Immature natural killer cell (primary cell): ENCODE measurements around the gene RMC1. TPM values are rescaled to one million over a fixed set of nuclear protein-coding genes. Genes with fewer than 3 reads are reported as not detected.

Experiments
- DNase-seq, 3 donors: peaks; one replicate each; pipeline ENCODE4 v3.0.0; 2022; ENCODE audit warnings: mixed read lengths in 1 of 3
- H3K27ac Mint-ChIP-seq, 6 donors: one replicate each; pipeline ENCODE4 v1.8.0; 2020; ENCODE audit warnings: mixed read lengths in 6 of 6, mild to moderate bottlenecking in 5 of 6, inconsistent platforms in 4 of 6, moderate library complexity in 3 of 6
- H3K27me3 Mint-ChIP-seq, 3 donors: one replicate each; pipeline ENCODE4 v1.8.0; 2020 to 2021; ENCODE audit warnings: low read depth in 3 of 3, mild to moderate bottlenecking in 3 of 3, mixed read lengths in 3 of 3, moderate library complexity in 3 of 3, inconsistent platforms in 1 of 3
- H3K36me3 Mint-ChIP-seq, 3 donors: one replicate each; pipeline ENCODE4 v1.8.0; 2020; ENCODE audit warnings: mixed read lengths in 3 of 3, inconsistent platforms in 2 of 3, mild to moderate bottlenecking in 2 of 3
- H3K4me1 Mint-ChIP-seq, 2 donors: one replicate each; pipeline ENCODE4 v1.8.0; 2020; ENCODE audit warnings: inconsistent platforms in 2 of 2, mild to moderate bottlenecking in 2 of 2, mixed read lengths in 2 of 2, moderate library complexity in 1 of 2
- H3K4me3 Mint-ChIP-seq, 5 donors: one replicate each; pipeline ENCODE4 v1.8.0; 2020; ENCODE audit warnings: mild to moderate bottlenecking in 5 of 5, mixed read lengths in 5 of 5, inconsistent platforms in 3 of 5, moderate library complexity in 3 of 5
- H3K9me3 Mint-ChIP-seq, 6 donors: one replicate each; pipeline ENCODE4 v1.8.0; 2020; ENCODE audit warnings: mild to moderate bottlenecking in 6 of 6, mixed read lengths in 6 of 6, inconsistent platforms in 4 of 6, moderate library complexity in 3 of 6
- polyA plus RNA-seq, 3 donors: library from polyadenylated mRNA; unstranded; fragments of 300-500 nt; fragmentation: Illumina TruSeq; gene quantifications; one replicate each; pipeline ENCODE4 v1.2.3, GENCODE V29; 2021

RMC1 gene
- polyA plus RNA-seq, 3 donors from 2014 or later: 33.4 to 67.1 (median 39.0) TPM

DNA sequence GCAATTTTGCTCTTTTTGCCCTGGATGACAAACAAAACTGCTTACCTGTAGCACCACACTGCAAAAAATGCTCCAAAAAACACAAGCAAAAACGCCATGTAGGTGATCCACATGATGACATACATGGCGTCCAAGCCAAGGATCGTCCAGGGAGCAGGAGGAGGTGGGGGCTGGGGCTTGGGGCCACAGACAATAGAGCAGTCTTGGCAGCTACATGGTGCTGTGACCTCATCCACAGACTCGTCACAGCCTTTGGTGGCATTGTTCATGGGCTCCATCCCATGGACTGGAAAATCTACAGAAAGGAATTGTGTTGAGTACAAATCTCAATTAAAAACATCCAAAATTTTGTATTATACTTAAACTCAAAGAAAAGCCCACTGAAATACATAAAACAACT is 56.9 kb downstream of the RMC1 start:
- DNase-seq: no peak
- Mint-ChIP-seq H3K9me3 (no peaks in the 10 kb centered on the region), H3K4me3 (no peak overlapping the region), H3K4me1 (peaks cover 29 to 42% of the 10 kb centered on the region in 2 donors), H3K36me3 (peaks cover 34 to 62% (median 39%) of the 10 kb centered on the region in 3 donors), H3K27me3 (peaks cover 2% of the 10 kb centered on the region in 3 donors), H3K27ac (peak overlapping the region in 1 of 6 donors; percentile 51)

DNA sequence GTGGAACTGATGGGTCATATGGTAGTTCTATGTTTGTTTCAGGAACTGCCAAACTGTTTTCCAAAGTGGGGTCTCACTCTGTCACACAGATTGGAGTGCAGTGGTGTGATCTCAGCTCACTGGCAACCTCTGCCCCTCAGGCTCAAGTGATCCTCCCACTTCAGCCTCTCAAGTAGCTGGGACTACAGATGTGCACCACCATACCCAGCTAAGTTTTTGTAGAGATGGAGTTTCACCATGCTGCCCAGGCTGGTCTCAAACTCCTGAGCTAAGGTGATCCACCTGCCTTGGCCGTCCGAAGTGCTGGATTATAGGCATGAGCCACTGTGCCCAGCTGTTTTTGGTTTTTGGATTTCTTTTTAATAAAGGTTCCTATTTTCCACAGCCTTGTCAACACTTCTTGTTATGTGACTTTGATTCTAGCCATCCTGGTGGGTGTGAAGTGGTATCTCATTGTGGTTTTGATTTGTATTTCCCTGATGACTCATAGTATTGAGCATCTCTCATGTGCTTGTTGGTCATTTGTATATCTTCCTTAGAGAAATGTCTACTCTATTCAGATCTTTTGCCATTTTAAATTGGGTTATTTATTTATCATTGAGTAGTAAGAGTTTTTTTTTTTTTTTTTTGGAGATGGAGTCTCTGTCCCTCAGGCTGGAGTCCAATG is 60.2 kb downstream of the RMC1 start:
- Mint-ChIP-seq H3K27ac (peak overlapping the region; percentile 58 to 80 (median 74)), H3K4me3 (peak overlapping the region; percentile 1 to 49 (median 42)), H3K9me3 (no peaks in the 10 kb centered on the region), H3K4me1 (peaks cover 35 to 53% of the 10 kb centered on the region in 2 donors), H3K27me3 (peaks cover 2 to 4% (median 2%) of the 10 kb centered on the region in 3 donors), H3K36me3 (peaks cover 38 to 58% (median 39%) of the 10 kb centered on the region in 3 donors)
- peak; percentile 62 to 74 (median 68) for DNase-seq

DNA sequence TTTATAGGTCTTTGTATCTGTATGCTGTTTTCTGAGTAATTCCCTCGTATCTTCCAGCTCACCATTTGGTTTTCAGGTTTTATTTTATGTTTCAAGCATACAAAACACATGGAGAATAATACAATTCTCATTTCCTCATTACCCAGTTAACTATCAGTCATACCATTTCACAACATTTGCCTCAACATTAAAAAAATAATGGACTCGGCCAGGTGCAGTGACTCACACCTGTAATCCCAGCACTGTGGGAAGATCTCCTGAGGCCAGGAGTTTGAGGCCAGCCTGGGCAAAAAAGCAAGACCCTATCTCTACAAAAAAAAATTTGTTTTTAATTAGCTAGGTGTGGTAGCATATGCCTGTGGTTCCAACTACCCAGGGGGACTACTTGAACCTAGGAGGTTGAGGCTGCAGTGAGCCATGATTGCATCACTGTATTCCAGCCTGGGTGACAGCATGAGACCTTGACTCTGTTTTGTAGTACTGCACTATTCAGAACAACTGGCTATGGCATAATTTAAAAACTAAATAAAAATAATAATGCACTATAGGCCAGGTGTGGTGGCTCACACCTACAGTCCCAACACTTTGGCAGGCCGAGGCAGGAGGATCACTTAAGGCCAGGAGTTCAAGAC is 62.7 kb downstream of the RMC1 start:
- H3K9me3 Mint-ChIP-seq: no peaks in the 10 kb centered on the region
- no peak overlapping the region for H3K4me3 Mint-ChIP-seq
- DNase-seq: no peak
- peaks cover 2 to 10% (median 7%) of the 10 kb centered on the region in 3 donors for H3K27me3 Mint-ChIP-seq
- peaks cover 59 to 78% of the 10 kb centered on the region in 2 donors for H3K4me1 Mint-ChIP-seq
- H3K27ac Mint-ChIP-seq: peak overlapping the region; percentile 52 to 82 (median 78)
- peaks cover 38 to 54% (median 39%) of the 10 kb centered on the region in 3 donors for H3K36me3 Mint-ChIP-seq

DNA sequence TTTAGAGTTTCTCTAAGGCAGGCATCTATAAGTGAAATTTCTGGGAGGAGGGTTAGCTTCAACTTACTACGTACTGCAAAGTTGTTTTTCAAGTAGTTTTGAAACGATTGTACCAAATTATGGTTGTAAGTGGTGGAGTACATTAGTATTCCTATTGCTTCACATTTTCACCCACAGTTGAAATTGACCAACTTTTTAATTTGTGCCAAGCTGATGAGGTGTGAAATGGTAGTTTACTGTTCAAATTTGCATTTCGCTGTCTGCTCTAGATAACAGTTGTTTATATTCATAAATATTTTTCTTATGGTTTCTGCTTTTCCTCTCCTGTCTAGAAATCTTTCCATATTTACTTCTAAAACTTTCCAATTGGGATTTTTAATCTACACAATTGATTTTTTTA is 64.4 kb downstream of the RMC1 start:
- Mint-ChIP-seq H3K27ac (peak overlapping the region; percentile 12 to 94 (median 59)), H3K36me3 (peaks cover 39 to 51% (median 40%) of the 10 kb centered on the region in 3 donors), H3K9me3 (no peaks in the 10 kb centered on the region), H3K27me3 (peaks cover 2 to 15% (median 11%) of the 10 kb centered on the region in 3 donors), H3K4me1 (peaks cover 70 to 81% of the 10 kb centered on the region in 2 donors), H3K4me3 (no peak overlapping the region)
- no peak for DNase-seq

DNA sequence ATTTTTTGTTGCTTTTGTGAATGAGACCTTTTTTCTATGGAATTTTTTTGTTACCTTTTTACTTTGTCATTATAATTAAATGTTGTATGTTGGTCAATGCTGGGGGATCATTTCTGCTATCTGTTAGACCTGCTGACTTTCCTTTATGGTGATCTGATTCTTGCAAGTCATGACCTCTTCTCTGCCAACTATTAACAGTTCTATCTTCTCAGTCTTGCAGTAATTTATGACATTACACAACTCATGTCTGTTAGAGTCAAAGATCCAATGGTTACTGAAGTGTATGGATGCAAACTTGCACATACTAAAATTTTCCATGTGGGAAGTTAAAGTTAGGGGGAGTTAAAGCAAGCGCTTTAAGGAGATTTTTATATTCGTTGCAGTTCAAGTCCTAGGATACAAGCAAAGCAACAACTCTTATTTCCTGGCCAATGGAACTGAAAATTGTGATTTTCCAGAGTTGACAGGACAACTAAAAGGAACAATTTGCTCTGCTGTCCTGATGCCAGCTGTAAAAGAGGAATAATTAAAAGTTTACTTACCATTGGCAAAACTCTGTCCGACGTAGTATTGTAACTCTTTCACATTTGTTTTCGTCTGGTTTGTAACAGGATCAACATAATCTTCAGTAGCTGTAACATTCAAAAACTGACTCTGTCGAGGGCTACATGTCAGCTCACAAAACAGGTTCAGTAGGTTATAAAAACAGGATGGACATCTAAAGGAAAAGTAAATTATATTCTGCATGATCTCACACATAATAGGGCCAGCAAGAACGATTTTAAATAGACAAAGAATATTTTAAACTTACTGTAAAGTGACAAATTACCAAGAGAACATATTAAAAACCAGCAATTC is 65.2 kb downstream of the RMC1 start:
- Mint-ChIP-seq H3K36me3 (peaks cover 38 to 51% (median 40%) of the 10 kb centered on the region in 3 donors), H3K4me1 (peaks cover 70 to 81% of the 10 kb centered on the region in 2 donors), H3K4me3 (peak overlapping the region in 2 of 5 donors; percentile 6 to 32), H3K9me3 (no peaks in the 10 kb centered on the region), H3K27ac (peak overlapping the region; percentile 84 to 97 (median 92)), H3K27me3 (peaks cover 2 to 15% (median 11%) of the 10 kb centered on the region in 3 donors)
- no peak for DNase-seq

DNA sequence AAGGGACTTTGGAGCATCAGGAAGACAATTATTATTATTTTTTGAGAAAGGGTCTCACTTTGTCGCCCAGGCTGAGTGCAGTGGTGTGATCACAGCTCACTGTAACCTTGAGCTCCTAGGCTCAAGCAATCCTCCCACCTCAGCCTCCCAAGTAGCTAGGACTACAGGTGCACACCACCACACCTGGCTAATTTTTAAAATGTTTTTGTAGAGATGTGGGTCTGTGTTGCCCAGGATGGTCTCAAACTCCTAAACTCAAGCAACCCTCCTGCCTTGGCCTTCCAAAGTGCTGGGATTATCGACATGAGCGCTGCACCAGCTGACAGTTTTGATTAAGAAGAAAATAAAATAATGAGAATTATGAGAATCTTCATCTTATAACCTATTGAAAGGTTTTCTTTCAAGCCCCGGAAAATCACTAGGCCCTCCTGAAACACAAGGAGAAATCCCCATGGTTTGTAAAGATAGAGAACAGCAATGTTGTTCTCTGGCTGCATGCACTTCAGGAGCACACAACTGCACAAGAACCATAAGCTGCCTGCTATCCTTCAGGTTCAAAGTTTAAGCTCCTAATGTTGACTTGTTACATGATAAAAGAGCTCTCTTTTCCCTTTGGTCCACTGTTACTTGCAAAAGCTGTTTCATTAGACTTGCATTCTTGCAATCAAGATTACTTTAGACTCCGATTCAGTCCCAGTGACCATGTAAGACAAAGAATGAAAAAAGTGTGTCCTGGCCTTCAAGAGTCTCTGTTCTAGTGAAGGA is 66.2 kb downstream of the RMC1 start:
- Mint-ChIP-seq H3K27me3 (peaks cover 2 to 22% (median 11%) of the 10 kb centered on the region in 3 donors), H3K4me3 (peak overlapping the region; percentile 27 to 84 (median 71)), H3K4me1 (peaks cover 71 to 82% of the 10 kb centered on the region in 2 donors), H3K36me3 (peaks cover 34 to 51% (median 40%) of the 10 kb centered on the region in 3 donors), H3K27ac (peak overlapping the region; percentile 87 to 97 (median 92)), H3K9me3 (no peaks in the 10 kb centered on the region)
- no peak for DNase-seq

DNA sequence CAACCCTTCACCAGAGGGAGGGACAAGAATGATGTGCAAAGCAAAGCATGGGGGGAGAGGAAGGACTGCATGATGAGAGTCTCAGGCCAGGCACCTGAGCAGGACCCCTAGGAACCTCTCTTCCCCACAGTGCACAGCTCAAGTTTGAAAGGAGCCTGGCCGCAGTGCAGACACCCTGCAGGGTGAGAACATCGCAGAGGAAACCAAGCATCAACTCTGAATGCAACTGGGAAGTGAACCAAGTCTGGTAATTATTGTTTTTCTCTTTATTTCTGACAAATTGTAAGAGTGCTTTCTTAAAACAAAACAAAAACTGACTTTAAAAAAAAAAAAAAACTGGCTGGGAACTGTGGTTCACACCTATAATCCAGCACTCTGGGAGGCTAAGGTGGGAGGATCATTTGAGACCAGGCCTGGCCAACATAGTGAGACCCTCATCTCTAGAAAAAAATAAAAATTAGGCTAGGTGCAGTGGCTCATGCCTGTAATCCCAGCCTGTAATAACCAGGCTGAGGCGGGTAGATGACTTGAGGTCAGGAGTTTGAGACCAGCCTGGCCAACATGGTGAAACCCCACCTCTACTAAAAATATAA is 67.7 kb downstream of the RMC1 start:
- Mint-ChIP-seq H3K4me3 (peak overlapping the region; percentile 64 to 84 (median 79)), H3K9me3 (no peaks in the 10 kb centered on the region), H3K27me3 (peaks cover 2 to 26% (median 15%) of the 10 kb centered on the region in 3 donors), H3K4me1 (peaks cover 75 to 90% of the 10 kb centered on the region in 2 donors), H3K27ac (peak overlapping the region; percentile 87 to 97 (median 92)), H3K36me3 (peaks cover 36 to 47% (median 39%) of the 10 kb centered on the region in 3 donors)
- peak; percentile 78 to 83 (median 78) for DNase-seq

DNA sequence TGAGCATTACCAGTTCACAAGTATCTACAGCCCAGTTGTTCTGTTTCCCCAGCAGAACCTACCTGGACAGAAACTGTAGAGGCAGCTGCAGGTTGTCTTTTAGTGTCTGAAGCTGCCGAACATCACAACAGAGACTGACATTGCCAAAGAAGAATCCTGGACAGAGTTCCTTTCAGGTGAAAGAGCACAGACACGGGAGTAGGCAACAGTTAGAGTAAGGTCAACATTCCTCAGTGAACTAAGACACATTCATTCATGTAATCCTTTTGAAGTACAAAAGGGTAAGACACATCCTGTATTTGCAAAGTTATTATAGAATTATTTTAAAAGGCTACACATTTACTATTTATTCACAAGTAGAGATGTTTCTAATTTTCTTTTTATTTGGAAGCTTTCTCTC is 68.7 kb downstream of the RMC1 start:
- peaks cover 2 to 30% (median 13%) of the 10 kb centered on the region in 3 donors for H3K27me3 Mint-ChIP-seq
- H3K4me1 Mint-ChIP-seq: peaks cover 83 to 91% of the 10 kb centered on the region in 2 donors
- no peaks in the 10 kb centered on the region for H3K9me3 Mint-ChIP-seq
- peaks cover 36 to 46% (median 38%) of the 10 kb centered on the region in 3 donors for H3K36me3 Mint-ChIP-seq
- H3K27ac Mint-ChIP-seq: peak overlapping the region; percentile 82 to 98 (median 92)
- peak overlapping the region; percentile 24 to 71 (median 56) for H3K4me3 Mint-ChIP-seq
- no peak for DNase-seq

DNA sequence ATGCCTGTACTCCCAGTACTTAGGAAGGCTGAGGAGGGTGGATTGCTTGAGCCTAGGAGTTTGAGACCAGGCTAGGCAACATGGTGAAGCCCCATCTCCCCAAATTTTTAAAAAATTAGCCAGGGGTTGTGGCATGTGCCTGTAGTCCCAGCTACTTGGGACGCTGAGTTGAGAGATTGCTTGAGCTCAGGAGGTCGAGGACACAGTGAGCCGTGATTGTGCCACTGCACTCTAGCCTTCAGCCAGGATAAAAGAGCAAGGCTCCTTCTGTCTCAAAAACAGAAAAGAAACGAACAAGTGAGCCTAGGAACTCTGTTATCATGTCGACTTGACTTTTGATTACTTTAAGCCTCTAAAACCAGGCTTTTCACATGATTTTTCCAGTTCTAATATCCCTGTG is 69.3 kb downstream of the RMC1 start:
- H3K36me3 Mint-ChIP-seq: peaks cover 32 to 41% (median 33%) of the 10 kb centered on the region in 3 donors
- H3K9me3 Mint-ChIP-seq: no peaks in the 10 kb centered on the region
- no peak for DNase-seq
- H3K27me3 Mint-ChIP-seq: peaks cover 2 to 30% (median 13%) of the 10 kb centered on the region in 3 donors
- peak overlapping the region; percentile 24 to 71 (median 56) for H3K4me3 Mint-ChIP-seq
- peak overlapping the region; percentile 82 to 98 (median 92) for H3K27ac Mint-ChIP-seq
- H3K4me1 Mint-ChIP-seq: peaks cover 85 to 86% of the 10 kb centered on the region in 2 donors

DNA sequence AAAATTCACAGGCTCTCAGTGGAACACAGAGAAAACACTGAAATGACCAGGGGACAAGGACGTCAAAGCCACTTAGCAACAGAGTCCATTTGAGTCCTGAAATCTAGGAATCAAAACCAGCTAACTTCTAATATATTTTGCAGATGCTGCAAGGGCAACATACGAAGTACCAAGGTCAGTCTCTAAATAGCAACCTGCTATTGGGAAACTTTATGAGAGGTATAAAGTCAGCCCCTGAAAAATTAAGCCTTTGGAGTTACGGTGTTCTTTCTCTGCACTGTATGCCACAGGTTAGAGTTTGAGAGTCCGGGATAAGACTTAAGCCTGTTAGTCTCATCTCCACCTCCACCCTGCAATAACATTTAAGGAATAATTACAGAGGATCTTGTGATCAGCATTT is 69.7 kb downstream of the RMC1 start:
- no peak for DNase-seq
- Mint-ChIP-seq H3K4me1 (peaks cover 84 to 85% of the 10 kb centered on the region in 2 donors), H3K36me3 (peaks cover 30 to 37% (median 30%) of the 10 kb centered on the region in 3 donors)

DNA sequence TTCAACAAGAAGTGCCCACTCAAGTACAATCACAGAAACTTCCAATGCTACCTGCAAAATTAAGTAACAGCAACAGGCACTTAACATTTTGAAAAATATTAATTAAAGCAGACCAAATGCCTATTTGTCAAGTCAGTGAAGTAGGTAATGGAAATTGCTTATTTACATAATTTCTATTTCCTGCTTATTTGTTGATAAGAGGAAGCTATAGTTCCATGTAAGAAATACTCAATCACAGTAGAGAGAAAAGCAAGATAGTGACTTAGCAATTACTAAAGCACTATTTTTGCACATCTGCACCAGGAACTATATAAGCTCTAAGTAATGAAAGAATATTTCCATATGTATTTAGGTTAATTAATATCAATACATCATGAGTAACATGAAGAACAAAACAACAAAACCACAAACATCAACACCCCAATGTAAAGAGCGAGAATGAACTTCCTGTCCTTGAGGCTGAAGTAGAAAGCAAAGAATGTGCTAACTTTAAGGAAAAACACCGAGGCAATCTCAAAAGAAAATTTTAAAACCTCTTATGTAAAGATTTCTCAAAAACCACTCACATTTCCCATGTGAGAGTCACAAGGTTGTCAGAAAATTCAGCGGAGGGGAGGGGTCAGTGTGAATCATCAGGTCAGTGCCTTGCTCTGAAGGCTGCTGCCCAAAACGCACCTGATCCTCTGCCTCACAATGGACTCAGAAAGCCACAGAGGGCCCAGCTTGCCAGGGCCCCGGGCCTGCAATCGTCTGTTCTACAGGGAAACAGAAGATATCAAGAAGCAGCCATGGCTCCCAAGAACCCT is 70.5 kb downstream of the RMC1 start:
- peak overlapping the region; percentile 61 to 79 (median 71) for H3K4me3 Mint-ChIP-seq
- peaks cover 28 to 34% (median 29%) of the 10 kb centered on the region in 3 donors for H3K36me3 Mint-ChIP-seq
- DNase-seq: peak; percentile 68 to 79 (median 72)
- peaks cover 84 to 86% of the 10 kb centered on the region in 2 donors for H3K4me1 Mint-ChIP-seq
- peaks cover 2 to 27% (median 14%) of the 10 kb centered on the region in 3 donors for H3K27me3 Mint-ChIP-seq
- no peaks in the 10 kb centered on the region for H3K9me3 Mint-ChIP-seq
- H3K27ac Mint-ChIP-seq: peak overlapping the region; percentile 82 to 98 (median 92)

More for the DNA sequence above, 69.7 kb downstream of the RMC1 start:
- H3K27ac Mint-ChIP-seq: peak overlapping the region; percentile 82 to 98 (median 92)
- peaks cover 2 to 30% (median 13%) of the 10 kb centered on the region in 3 donors for H3K27me3 Mint-ChIP-seq
- H3K4me3 Mint-ChIP-seq: peak overlapping the region; percentile 61 to 79 (median 71)
- no peaks in the 10 kb centered on the region for H3K9me3 Mint-ChIP-seq
